ENCODE results near the gene IGSF9. TPM values are rescaled to one million over a fixed set of nuclear protein-coding genes. Genes with fewer than 3 reads are reported as not detected.

IGSF9 gene
- total and polyA plus RNA-seq, 10 of the 15 experiments (the other 5 are each of a cell fraction or from before 2014, with no cell fraction given): 0.04 to 0.07 TPM; not detected in 8

DNA sequence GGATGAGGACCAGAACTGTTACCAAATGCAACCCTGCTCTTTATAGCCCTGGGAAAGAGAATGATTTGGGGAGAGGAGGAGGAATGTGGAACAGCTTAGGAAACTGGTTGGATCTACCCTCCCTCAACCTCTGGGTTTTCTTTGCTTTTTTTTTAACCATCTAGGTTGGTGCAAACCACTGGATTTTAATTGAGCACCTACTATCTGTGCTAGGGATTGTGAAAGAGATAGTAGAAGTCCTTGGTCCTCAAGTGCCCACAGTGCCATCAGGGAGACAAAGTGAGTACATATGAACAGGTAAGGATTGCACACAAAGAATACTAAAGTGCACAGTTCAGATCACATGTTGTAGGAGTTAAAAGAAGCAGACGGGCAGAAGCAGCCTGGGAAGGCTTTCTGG is 24.8 kb downstream of the IGSF9 start:
- no peaks in the 10 kb centered on the region for H3K27me3 ChIP-seq (replicated peaks in 1 of 2; ENCODE audit: control insufficient read depth in 2 of 2, insufficient read depth in 2 of 2, low read length in 1 of 2)
- SMC1A ChIA-PET (ENCODE audit: uncharacterized antibody, unreplicated experiment): interaction anchor here (1.4 to 8.1 kb wide), 4 partner anchors 29 to 121 kb away, joined by 3 to 83 read pairs (median 34); no protein-coding TSS in a partner anchor

DNA sequence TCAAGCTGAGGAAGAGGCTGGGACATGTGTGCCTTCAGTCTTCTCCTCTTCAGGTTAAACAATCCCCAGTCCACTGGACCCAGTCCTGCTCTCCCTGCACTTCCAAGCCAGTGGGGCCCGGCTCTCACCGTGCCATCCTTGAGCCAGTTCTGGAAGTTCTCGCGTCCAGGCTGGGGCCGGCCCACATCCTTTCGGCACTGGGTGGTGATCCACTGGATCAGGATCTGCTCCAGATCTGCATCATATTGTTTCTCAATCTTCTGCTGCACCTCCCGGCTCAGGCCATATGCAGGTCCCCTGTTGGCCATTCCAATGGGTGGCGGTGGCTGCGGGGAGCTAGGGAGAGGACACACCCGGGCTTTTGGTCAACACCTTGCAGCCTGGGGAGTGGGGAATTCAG is 25.2 kb downstream of the IGSF9 start:
- H3K27me3 ChIP-seq (replicated peaks in 1 of 2; ENCODE audit: control insufficient read depth in 2 of 2, insufficient read depth in 2 of 2, low read length in 1 of 2): no peaks in the 10 kb centered on the region
- in situ Hi-C loops (cut with MboI) (no loop called here), intact Hi-C loops (cut with micrococcal nuclease; ENCODE audit: unreplicated experiment) (loop anchor here (10.0 kb wide), 1 partner anchor 845 kb away; the partner anchor contains the start of gene AIM2)
- POLR2A ChIA-PET: no interaction called here
- RAD21 ChIA-PET (ENCODE audit: unreplicated experiment): interaction anchor here (7.5 kb wide), 1 partner anchor 29 kb away, joined by 94 read pairs; no protein-coding TSS in a partner anchor
- peaks cover 8 to 28% of the 10 kb centered on the region in 2 experiments; a peak in 3 of 4 replicates for H3K36me3 ChIP-seq (ENCODE audit: control insufficient read depth in 2 of 2, insufficient read depth in 2 of 2, low read length in 1 of 2)
- H3K9ac ChIP-seq (ENCODE audit: control insufficient read depth, insufficient read depth, low read length): no peak overlapping the region
- peaks cover 59% of the 10 kb centered on the region for H3K79me2 ChIP-seq (ENCODE audit: control insufficient read depth, insufficient read depth, low read length)
- WGBS (ENCODE audit: insufficient coverage, insufficient replicate concordance, low lambda C conversion rate, missing lambda C conversion rate): 98% methylated on average over 10 of the region's 10 CpGs
- no peaks in the 10 kb centered on the region for H3K9me3 ChIP-seq (replicated peaks; ENCODE audit: control insufficient read depth, insufficient read depth, low read length)
- DNase-seq (ENCODE audit: low read depth, low spot score): no peak
- no peak overlapping the region for H3K4me3 ChIP-seq
- no peak for ATAC-seq
- no peak for FAIRE-seq
- no peak for TF ChIP-seq CREM (IDR thresholded peaks at IDR 0.05; ENCODE audit: low read depth)
- TF ChIP-seq MTA2 (IDR thresholded peaks at IDR 0.05; ENCODE audit: low read depth): no peak
- TF ChIP-seq, protein P1, sequence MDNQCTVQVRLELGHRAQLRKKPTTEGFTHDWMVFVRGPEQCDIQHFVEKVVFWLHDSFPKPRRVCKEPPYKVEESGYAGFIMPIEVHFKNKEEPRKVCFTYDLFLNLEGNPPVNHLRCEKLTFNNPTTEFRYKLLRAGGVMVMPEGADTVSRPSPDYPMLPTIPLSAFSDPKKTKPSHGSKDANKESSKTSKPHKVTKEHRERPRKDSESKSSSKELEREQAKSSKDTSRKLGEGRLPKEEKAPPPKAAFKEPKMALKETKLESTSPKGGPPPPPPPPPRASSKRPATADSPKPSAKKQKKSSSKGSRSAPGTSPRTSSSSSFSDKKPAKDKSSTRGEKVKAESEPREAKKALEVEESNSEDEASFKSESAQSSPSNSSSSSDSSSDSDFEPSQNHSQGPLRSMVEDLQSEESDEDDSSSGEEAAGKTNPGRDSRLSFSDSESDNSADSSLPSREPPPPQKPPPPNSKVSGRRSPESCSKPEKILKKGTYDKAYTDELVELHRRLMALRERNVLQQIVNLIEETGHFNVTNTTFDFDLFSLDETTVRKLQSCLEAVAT (IDR thresholded peaks at IDR 0.05): no peak
- no peak for TF ChIP-seq HDGF (IDR thresholded peaks at IDR 0.05)
- TF ChIP-seq, protein P2, sequence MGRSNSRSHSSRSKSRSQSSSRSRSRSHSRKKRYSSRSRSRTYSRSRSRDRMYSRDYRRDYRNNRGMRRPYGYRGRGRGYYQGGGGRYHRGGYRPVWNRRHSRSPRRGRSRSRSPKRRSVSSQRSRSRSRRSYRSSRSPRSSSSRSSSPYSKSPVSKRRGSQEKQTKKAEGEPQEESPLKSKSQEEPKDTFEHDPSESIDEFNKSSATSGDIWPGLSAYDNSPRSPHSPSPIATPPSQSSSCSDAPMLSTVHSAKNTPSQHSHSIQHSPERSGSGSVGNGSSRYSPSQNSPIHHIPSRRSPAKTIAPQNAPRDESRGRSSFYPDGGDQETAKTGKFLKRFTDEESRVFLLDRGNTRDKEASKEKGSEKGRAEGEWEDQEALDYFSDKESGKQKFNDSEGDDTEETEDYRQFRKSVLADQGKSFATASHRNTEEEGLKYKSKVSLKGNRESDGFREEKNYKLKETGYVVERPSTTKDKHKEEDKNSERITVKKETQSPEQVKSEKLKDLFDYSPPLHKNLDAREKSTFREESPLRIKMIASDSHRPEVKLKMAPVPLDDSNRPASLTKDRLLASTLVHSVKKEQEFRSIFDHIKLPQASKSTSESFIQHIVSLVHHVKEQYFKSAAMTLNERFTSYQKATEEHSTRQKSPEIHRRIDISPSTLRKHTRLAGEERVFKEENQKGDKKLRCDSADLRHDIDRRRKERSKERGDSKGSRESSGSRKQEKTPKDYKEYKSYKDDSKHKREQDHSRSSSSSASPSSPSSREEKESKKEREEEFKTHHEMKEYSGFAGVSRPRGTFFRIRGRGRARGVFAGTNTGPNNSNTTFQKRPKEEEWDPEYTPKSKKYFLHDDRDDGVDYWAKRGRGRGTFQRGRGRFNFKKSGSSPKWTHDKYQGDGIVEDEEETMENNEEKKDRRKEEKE (IDR thresholded peaks at IDR 0.05): no peak
- TF ChIP-seq, protein P3, sequence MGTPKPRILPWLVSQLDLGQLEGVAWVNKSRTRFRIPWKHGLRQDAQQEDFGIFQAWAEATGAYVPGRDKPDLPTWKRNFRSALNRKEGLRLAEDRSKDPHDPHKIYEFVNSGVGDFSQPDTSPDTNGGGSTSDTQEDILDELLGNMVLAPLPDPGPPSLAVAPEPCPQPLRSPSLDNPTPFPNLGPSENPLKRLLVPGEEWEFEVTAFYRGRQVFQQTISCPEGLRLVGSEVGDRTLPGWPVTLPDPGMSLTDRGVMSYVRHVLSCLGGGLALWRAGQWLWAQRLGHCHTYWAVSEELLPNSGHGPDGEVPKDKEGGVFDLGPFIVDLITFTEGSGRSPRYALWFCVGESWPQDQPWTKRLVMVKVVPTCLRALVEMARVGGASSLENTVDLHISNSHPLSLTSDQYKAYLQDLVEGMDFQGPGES (IDR thresholded peaks at IDR 0.05): no peak
- no peak for TF ChIP-seq ZNF207 (IDR thresholded peaks at IDR 0.05; ENCODE audit: borderline replicate concordance)
- peak overlapping the region; percentile 82; the same call in 1 of the 2 replicates for H3K27ac ChIP-seq (ENCODE audit: control insufficient read depth, insufficient read depth)
- BruUV-seq (replicated peaks): no TSS peak
- SMC1A ChIA-PET (ENCODE audit: uncharacterized antibody, unreplicated experiment): interaction anchor here (1.4 to 6.5 kb wide), 2 partner anchors 28 to 42 kb away, joined by 3 to 83 read pairs; no protein-coding TSS in a partner anchor
- peak overlapping the region; percentile 68 for H3K4me2 ChIP-seq (ENCODE audit: control insufficient read depth, insufficient read depth)
- H2AFZ ChIP-seq (ENCODE audit: control insufficient read depth, low read depth, low read length): no peak overlapping the region
- no peaks in the 10 kb centered on the region for H4K20me1 ChIP-seq (ENCODE audit: control insufficient read depth, insufficient read depth)
- H3K4me1 ChIP-seq (ENCODE audit: control insufficient read depth, insufficient read depth, low read length): peaks cover 24% of the 10 kb centered on the region
- CTCF ChIA-PET: interaction anchor here (1.0 to 22.4 kb wide), 2 partner anchors 27 to 84 kb away, joined by 3 to 422 read pairs; no protein-coding TSS in a partner anchor

More for the DNA sequence above, 24.8 kb downstream of the IGSF9 start:
- intact Hi-C loops (cut with micrococcal nuclease; ENCODE audit: unreplicated experiment) (loop anchor here (10.0 kb wide), 1 partner anchor 846 kb away; the partner anchor contains the start of gene AIM2), in situ Hi-C loops (cut with MboI) (no loop called here)
- ChIA-PET RAD21 (ENCODE audit: unreplicated experiment) (interaction anchor here (7.5 kb wide), 1 partner anchor 29 kb away, joined by 94 read pairs; no protein-coding TSS in a partner anchor), POLR2A (interaction anchor here (0.6 to 5.2 kb wide), 2 partner anchors 13 to 89 kb away, joined by 3 to 23 read pairs; no protein-coding TSS in a partner anchor), CTCF (interaction anchor here (1.6 to 22.4 kb wide), 5 partner anchors 15 to 96 kb away, joined by 3 to 422 read pairs (median 35); no protein-coding TSS in a partner anchor)
- 64% methylated on average over 1 of the region's 1 CpG for WGBS (ENCODE audit: insufficient coverage, insufficient replicate concordance, low lambda C conversion rate, missing lambda C conversion rate)
- Histone ChIP-seq H3K79me2 (ENCODE audit: control insufficient read depth, insufficient read depth, low read length) (peaks cover 61% of the 10 kb centered on the region), H4K20me1 (ENCODE audit: control insufficient read depth, insufficient read depth) (no peaks in the 10 kb centered on the region), H3K9me3 (replicated peaks; ENCODE audit: control insufficient read depth, insufficient read depth, low read length) (no peaks in the 10 kb centered on the region), H2AFZ (ENCODE audit: control insufficient read depth, low read depth, low read length) (no peak overlapping the region), H3K27ac (ENCODE audit: control insufficient read depth, insufficient read depth) (peak overlapping the region; percentile 82), H3K4me1 (ENCODE audit: control insufficient read depth, insufficient read depth, low read length) (peaks cover 25% of the 10 kb centered on the region), H3K4me2 (ENCODE audit: control insufficient read depth, insufficient read depth) (peak overlapping the region; percentile 68), H3K36me3 (ENCODE audit: control insufficient read depth in 2 of 2, insufficient read depth in 2 of 2, low read length in 1 of 2) (peaks cover 8 to 28% of the 10 kb centered on the region in 2 experiments; a peak in 3 of 4 replicates), H3K9ac (ENCODE audit: control insufficient read depth, insufficient read depth, low read length) (no peak overlapping the region), H3K4me3 (peak overlapping the region; percentile 82; the same call in 1 of the 2 replicates)
- DNase-seq (ENCODE audit: low read depth, low spot score) (no peak), FAIRE-seq (no peak), ATAC-seq (no peak)
- no TSS peak for BruUV-seq (replicated peaks)
- TF ChIP-seq BRCA1 (IDR thresholded peaks at IDR 0.05; ENCODE audit: low read depth, low read length) (no peak), POLR2AphosphoS2 (IDR thresholded peaks at IDR 0.05; ENCODE audit: low read depth, low read length) (no peak)
